Fibroblast of upper back skin (primary cell): ENCODE measurements around the gene LGALS9C.
"Not testable (repeated sequence)": the region's sequence is repeated elsewhere in the genome, so short reads cannot be mapped to it uniquely, and the experiment has no call there.

ENCODE experiments used
- DNase-seq: peaks from one replicate; pipeline ENCODE4 v3.0.0-alpha.2; 2013

LGALS9C gene

DNA sequence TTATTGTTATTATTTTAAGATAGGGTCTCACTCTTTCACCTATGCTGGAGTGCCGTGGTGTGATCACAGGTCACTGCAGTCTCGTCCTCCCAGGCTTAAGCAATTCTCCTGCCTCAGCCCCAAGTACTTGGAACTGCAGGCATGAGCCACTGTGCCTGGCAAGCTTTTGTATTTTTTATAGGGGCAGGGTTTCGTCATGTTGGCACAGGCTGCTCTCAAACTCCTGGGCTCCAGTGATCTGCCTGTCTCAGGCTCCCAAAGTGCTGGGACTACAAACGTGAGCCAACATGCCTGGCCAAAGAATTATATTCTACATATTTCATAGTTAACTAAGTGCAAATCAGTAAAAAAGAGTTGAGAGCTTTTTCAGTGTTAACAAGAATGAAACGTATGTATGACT is 65.6 kb downstream of the LGALS9C start:
- not testable (repeated sequence) for DNase-seq

DNA sequence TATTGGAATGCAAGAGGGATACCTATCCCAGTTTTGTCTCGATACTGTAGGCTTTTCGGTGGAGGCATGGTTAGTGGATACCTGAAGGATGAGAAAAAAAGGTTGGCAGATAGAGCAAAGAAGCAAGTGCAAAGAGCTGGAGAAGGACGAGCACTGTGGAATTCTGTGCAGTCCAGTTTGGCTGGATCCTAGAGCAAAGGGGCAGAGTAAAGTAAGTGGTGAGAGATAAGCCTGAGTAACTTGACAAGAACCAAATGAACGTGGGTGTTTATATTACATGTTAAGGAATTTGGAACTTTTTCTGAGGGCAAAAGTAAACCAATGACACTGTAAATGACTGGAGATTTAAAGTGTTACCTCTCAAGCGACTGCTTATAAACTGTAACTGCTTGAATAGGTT is 66.3 kb downstream of the LGALS9C start:
- DNase-seq = not testable (repeated sequence)
